ENCODE data around the gene GALNT13. TPM values are rescaled to one million over a fixed set of nuclear protein-coding genes. Genes with fewer than 3 reads are reported as not detected.

GALNT13 gene
- total RNA-seq, 2 experiments from 2014 or later = not detected

GRCh38 chr2:154093856-154094255 is 222.1 kb downstream of the GALNT13 start:
- CTCF ChIA-PET (ENCODE audit: unreplicated experiment) = no interaction called here
- POLR2A ChIA-PET = interaction anchor here (1.0 kb wide), 1 partner anchor 922 kb away, joined by 3 read pairs; no protein-coding TSS in a partner anchor
- Histone ChIP-seq H2AFZ (ENCODE audit: low read length) (no peak overlapping the region), H3K9me3 (ENCODE audit: low read length) (no peaks in the 10 kb centered on the region), H3K4me2 (ENCODE audit: low read length) (no peak overlapping the region), H3K79me2 (ENCODE audit: insufficient read depth, low read depth, low read length) (no peaks in the 10 kb centered on the region), H4K20me1 (ENCODE audit: insufficient read depth, low read length) (no peaks in the 10 kb centered on the region), H3K4me1 (ENCODE audit: insufficient read depth, low read length, poor library complexity, severe bottlenecking) (no peaks in the 10 kb centered on the region), H3K4me3 (ENCODE audit: low read depth, low read length, poor library complexity, severe bottlenecking) (no peak overlapping the region), H3K27ac (ENCODE audit: low read depth, low read length, poor library complexity, severe bottlenecking) (no peak overlapping the region), H3K9me2 (ENCODE audit: insufficient read depth, low read length) (no peaks in the 10 kb centered on the region), H3K36me3 (ENCODE audit: insufficient read depth, low read length) (no peaks in the 10 kb centered on the region)
- intact Hi-C loops (cut with micrococcal nuclease; ENCODE audit: unreplicated experiment) = no loop called here
- TF ChIP-seq EZH2phosphoT487 (IDR thresholded peaks at IDR 0.05; ENCODE audit: borderline replicate concordance, low read depth, low read length) = no peak
- TF ChIP-seq, protein P1, sequence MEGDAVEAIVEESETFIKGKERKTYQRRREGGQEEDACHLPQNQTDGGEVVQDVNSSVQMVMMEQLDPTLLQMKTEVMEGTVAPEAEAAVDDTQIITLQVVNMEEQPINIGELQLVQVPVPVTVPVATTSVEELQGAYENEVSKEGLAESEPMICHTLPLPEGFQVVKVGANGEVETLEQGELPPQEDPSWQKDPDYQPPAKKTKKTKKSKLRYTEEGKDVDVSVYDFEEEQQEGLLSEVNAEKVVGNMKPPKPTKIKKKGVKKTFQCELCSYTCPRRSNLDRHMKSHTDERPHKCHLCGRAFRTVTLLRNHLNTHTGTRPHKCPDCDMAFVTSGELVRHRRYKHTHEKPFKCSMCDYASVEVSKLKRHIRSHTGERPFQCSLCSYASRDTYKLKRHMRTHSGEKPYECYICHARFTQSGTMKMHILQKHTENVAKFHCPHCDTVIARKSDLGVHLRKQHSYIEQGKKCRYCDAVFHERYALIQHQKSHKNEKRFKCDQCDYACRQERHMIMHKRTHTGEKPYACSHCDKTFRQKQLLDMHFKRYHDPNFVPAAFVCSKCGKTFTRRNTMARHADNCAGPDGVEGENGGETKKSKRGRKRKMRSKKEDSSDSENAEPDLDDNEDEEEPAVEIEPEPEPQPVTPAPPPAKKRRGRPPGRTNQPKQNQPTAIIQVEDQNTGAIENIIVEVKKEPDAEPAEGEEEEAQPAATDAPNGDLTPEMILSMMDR (conservative IDR thresholded peaks at IDR 0.05; ENCODE audit: low read length) = no peak
- BruUV-seq (replicated peaks) = no TSS peak
- no peak for DNase-seq (ENCODE audit: low spot score)

DNA sequence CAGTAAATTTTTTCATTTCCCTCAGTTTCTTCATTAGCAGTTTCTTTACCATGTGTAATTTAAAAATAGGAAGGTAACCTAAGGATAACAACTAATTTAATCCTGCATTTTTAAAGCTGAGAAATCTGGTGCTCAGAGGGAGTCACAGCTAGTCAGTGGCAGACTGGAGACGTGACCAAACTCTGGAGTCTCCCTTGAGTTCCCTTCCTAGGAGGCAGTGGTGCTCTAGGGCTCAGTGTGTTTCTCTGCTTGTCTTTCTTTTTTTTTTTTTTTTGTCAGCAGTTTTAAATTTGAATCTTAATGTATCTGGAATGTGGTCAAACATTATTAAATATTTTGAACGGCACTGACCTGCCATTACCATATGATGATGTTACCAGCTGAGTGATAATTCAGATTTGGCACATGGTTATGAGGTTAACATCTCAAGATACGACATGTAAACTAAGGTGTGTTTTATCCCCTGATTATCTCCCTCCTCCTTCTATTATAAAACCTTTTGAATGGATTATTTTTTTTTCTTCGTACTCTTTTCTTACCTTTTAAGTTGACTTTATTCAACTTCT is 226.2 kb downstream of the GALNT13 start:
- ChIA-PET CTCF (ENCODE audit: unreplicated experiment) (no interaction called here), POLR2A (no interaction called here)
- Histone ChIP-seq H3K9me2 (ENCODE audit: insufficient read depth, low read length) (no peaks in the 10 kb centered on the region), H3K27ac (ENCODE audit: low read depth, low read length, poor library complexity, severe bottlenecking) (no peak overlapping the region), H3K4me1 (ENCODE audit: insufficient read depth, low read length, poor library complexity, severe bottlenecking) (no peaks in the 10 kb centered on the region), H2AFZ (ENCODE audit: low read length) (no peak overlapping the region), H3K36me3 (ENCODE audit: insufficient read depth, low read length) (no peaks in the 10 kb centered on the region), H3K4me3 (ENCODE audit: low read depth, low read length, poor library complexity, severe bottlenecking) (no peak overlapping the region), H3K79me2 (ENCODE audit: insufficient read depth, low read depth, low read length) (no peaks in the 10 kb centered on the region), H3K4me2 (ENCODE audit: low read length) (no peak overlapping the region), H4K20me1 (ENCODE audit: insufficient read depth, low read length) (no peaks in the 10 kb centered on the region), H3K9me3 (ENCODE audit: low read length) (no peaks in the 10 kb centered on the region)
- no peak for TF ChIP-seq EZH2phosphoT487 (IDR thresholded peaks at IDR 0.05; ENCODE audit: borderline replicate concordance, low read depth, low read length)
- TF ChIP-seq, protein P1 (conservative IDR thresholded peaks at IDR 0.05; ENCODE audit: low read length) = no peak
- BruUV-seq (replicated peaks) = no TSS peak
- DNase-seq (ENCODE audit: low spot score) = no peak
- intact Hi-C loops (cut with micrococcal nuclease; ENCODE audit: unreplicated experiment) = no loop called here

GRCh38 chr2:154120706-154121105 is 249.0 kb downstream of the GALNT13 start:
- intact Hi-C loops (cut with micrococcal nuclease; ENCODE audit: unreplicated experiment) = no loop called here
- CTCF ChIA-PET (ENCODE audit: unreplicated experiment) = no interaction called here
- BruUV-seq (replicated peaks) = no TSS peak
- no peaks in the 10 kb centered on the region for H3K9me2 ChIP-seq (ENCODE audit: insufficient read depth, low read length)
- POLR2A ChIA-PET = no interaction called here
- no peak overlapping the region for H3K4me3 ChIP-seq (ENCODE audit: low read depth, low read length, poor library complexity, severe bottlenecking)
- no peak for DNase-seq (ENCODE audit: low spot score)
- H3K36me3 ChIP-seq (ENCODE audit: insufficient read depth, low read length) = no peaks in the 10 kb centered on the region
- TF ChIP-seq, protein P1 (conservative IDR thresholded peaks at IDR 0.05; ENCODE audit: low read length) = no peak
- TF ChIP-seq EZH2phosphoT487 (IDR thresholded peaks at IDR 0.05; ENCODE audit: borderline replicate concordance, low read depth, low read length) = no peak
- no peaks in the 10 kb centered on the region for H4K20me1 ChIP-seq (ENCODE audit: insufficient read depth, low read length)
- H3K4me2 ChIP-seq (ENCODE audit: low read length) = no peak overlapping the region
- H3K79me2 ChIP-seq (ENCODE audit: insufficient read depth, low read depth, low read length) = no peaks in the 10 kb centered on the region
- H3K9me3 ChIP-seq (ENCODE audit: low read length) = no peaks in the 10 kb centered on the region
- no peak overlapping the region for H3K27ac ChIP-seq (ENCODE audit: low read depth, low read length, poor library complexity, severe bottlenecking)
- H3K4me1 ChIP-seq (ENCODE audit: insufficient read depth, low read length, poor library complexity, severe bottlenecking) = no peaks in the 10 kb centered on the region
- no peak overlapping the region for H2AFZ ChIP-seq (ENCODE audit: low read length)

Measured in OCI-LY7 (cell line).